Mesendoderm (in vitro differentiated cells): ENCODE measurements around the gene ERC2.

ENCODE experiments used
- DNase-seq: peaks from one replicate; pipeline ENCODE4 v3.0.0; 2013
- H2AK5ac ChIP-seq: 2 replicates; pipeline ENCODE4 v1.6.1; 2013; ENCODE audit warnings: low read length, inconsistent platforms
- H2BK120ac ChIP-seq: 2 replicates; pipeline ENCODE4 v1.6.1; 2013; ENCODE audit warnings: low read depth, mild to moderate bottlenecking, low read length, moderate library complexity, mixed read lengths
- H2BK15ac ChIP-seq: replicated peaks from 2 replicates; pipeline ENCODE4 v1.6.1; 2013; ENCODE audit warnings: low read depth, mild to moderate bottlenecking, moderate library complexity
- H2BK5ac ChIP-seq: 2 replicates; pipeline ENCODE4 v1.6.1; 2013; ENCODE audit warnings: low read length, inconsistent platforms
- H3K18ac ChIP-seq: 2 replicates; pipeline ENCODE4 v1.6.1; 2013; ENCODE audit warnings: mild to moderate bottlenecking, low read length, mixed read lengths
- H3K23ac ChIP-seq: one replicate; pipeline ENCODE4 v1.6.1; 2013; ENCODE audit warnings: low read length
- H3K27ac ChIP-seq: 2 replicates; pipeline ENCODE4 v1.5.1; 2013; ENCODE audit warnings: low read depth, mild to moderate bottlenecking, inconsistent platforms, low read length, moderate library complexity
- H3K27me3 ChIP-seq: 2 replicates; pipeline ENCODE4 v1.6.1; 2013; ENCODE audit warnings: low read length, control low read depth, mild to moderate bottlenecking, inconsistent platforms; ENCODE audit not compliant: insufficient read depth, poor library complexity
- H3K36me3 ChIP-seq: 2 replicates; pipeline ENCODE4 v1.6.1; 2013; ENCODE audit warnings: low read length, inconsistent platforms; ENCODE audit not compliant: control insufficient read depth, insufficient read depth
- H3K4ac ChIP-seq: one replicate; pipeline ENCODE4 v1.6.1; 2013; ENCODE audit warnings: low read depth, mild to moderate bottlenecking, low read length, moderate library complexity
- H3K4me1 ChIP-seq: 2 replicates; pipeline ENCODE4 v1.6.1; 2013; ENCODE audit warnings: low read depth, low read length, inconsistent platforms; ENCODE audit not compliant: control insufficient read depth
- H3K4me2 ChIP-seq: 2 replicates; pipeline ENCODE4 v1.6.1; 2013; ENCODE audit warnings: low read length
- H3K4me3 ChIP-seq: 2 replicates; pipeline ENCODE4 v1.5.1; 2013; ENCODE audit warnings: mild to moderate bottlenecking, low read length
- H3K56ac ChIP-seq: one replicate; pipeline ENCODE4 v1.6.1; 2013; ENCODE audit warnings: low read length
- H3K79me1 ChIP-seq: 2 replicates; pipeline ENCODE4 v1.6.1; 2013; ENCODE audit warnings: low read length, inconsistent platforms
- H3K79me2 ChIP-seq: 2 replicates; pipeline ENCODE4 v1.6.1; 2013; ENCODE audit warnings: mild to moderate bottlenecking, low read length; ENCODE audit not compliant: control insufficient read depth, insufficient read depth
- H3K9ac ChIP-seq: 2 replicates; pipeline ENCODE4 v1.6.1; 2013; ENCODE audit warnings: low read length, inconsistent platforms
- H4K5ac ChIP-seq: one replicate; pipeline ENCODE4 v1.6.1; 2013; ENCODE audit warnings: low read length
- H4K8ac ChIP-seq: one replicate; pipeline ENCODE4 v1.6.1; 2013; ENCODE audit warnings: low read depth, mild to moderate bottlenecking, control low read depth, low read length, moderate library complexity
- WGBS: extraction: QIAGEN DNeasy Blood & Tissue Kit; methylation state at CpG from one replicate; pipeline ENCODE4 v1.1.7; 2013; ENCODE audit warnings: low lambda C conversion rate, missing lambda C conversion rate; ENCODE audit not compliant: insufficient coverage; ENCODE audit errors: extremely low coverage; 5-methylcytosine and 5-hydroxymethylcytosine counted together

Gene ERC2

DNA sequence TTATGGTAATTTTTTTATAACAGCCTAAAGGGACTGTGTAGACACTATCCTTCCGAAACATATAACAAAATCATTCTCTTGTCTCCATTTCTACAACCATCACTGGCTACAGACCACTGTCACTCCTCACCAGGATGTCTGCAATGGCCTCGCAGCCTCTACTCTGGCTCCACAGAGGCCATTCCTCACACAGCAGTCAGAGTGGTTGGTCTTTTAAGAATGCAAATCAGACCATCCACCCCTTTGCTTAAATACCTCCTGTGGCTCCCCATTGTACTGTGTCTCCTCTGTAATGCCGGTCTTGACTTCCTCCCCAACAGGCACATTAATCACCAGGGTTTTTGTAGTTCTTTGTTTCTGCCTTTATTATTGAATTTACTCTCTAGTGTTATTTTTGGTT, 344.8 kb downstream of the ERC2 start:
- Histone ChIP-seq H3K79me1 (no peaks in the 10 kb centered on the region), H2AK5ac (no peak overlapping the region), H3K79me2 (no peaks in the 10 kb centered on the region), H2BK5ac (peak overlapping the region; percentile 41), H3K4me3 (no peak overlapping the region), H3K4ac (no peak overlapping the region), H4K5ac (no peak overlapping the region), H3K4me1 (peaks cover 14% of the 10 kb centered on the region), H2BK15ac (peak overlapping the region; percentile 39), H3K18ac (peak overlapping the region; percentile 94), H3K36me3 (no peaks in the 10 kb centered on the region), H4K8ac (no peak overlapping the region), H3K27ac (peak overlapping the region; percentile 72), H3K9ac (no peak overlapping the region), H3K56ac (no peak overlapping the region), H3K23ac (no peak overlapping the region), H2BK120ac (peak overlapping the region; percentile 91), H3K27me3 (no peaks in the 10 kb centered on the region), H3K4me2 (no peak overlapping the region)
- WGBS: no CpG with 5 or more reads among the region's 3 CpGs
- peak; percentile 94 for DNase-seq

DNA sequence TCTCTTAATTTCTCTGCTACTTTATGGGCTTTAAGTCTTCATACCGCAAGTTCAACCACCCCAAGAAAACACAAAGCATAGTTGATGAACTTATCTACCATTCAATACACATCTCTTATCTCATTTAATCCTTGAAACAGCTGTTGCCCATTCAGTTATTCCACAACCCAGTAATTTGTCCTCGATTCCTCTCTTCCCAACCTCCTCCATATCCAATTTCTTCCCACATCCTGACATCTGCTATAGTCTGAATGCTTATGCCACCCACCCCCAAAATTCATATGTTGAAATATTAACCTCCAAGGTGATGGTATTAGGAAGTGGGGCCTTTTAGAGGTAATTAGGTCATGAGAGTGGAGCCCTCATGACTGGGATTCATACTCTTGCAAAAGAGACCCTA, 345.4 kb downstream of the ERC2 start:
- Histone ChIP-seq H4K5ac (no peak overlapping the region), H3K4me2 (no peak overlapping the region), H2BK120ac (peak overlapping the region; percentile 91), H3K18ac (peak overlapping the region; percentile 94), H2BK15ac (peak overlapping the region; percentile 39), H3K56ac (peak overlapping the region; percentile 62), H2AK5ac (no peak overlapping the region), H3K27ac (peak overlapping the region; percentile 72), H3K79me2 (no peaks in the 10 kb centered on the region), H3K9ac (no peak overlapping the region), H3K4ac (no peak overlapping the region), H3K4me1 (peaks cover 14% of the 10 kb centered on the region), H3K79me1 (no peaks in the 10 kb centered on the region), H3K23ac (no peak overlapping the region), H4K8ac (no peak overlapping the region), H3K27me3 (no peaks in the 10 kb centered on the region), H2BK5ac (peak overlapping the region; percentile 41), H3K4me3 (no peak overlapping the region), H3K36me3 (no peaks in the 10 kb centered on the region)
- no CpG with 5 or more reads among the region's 2 CpGs for WGBS
- peak; percentile 89 for DNase-seq

DNA sequence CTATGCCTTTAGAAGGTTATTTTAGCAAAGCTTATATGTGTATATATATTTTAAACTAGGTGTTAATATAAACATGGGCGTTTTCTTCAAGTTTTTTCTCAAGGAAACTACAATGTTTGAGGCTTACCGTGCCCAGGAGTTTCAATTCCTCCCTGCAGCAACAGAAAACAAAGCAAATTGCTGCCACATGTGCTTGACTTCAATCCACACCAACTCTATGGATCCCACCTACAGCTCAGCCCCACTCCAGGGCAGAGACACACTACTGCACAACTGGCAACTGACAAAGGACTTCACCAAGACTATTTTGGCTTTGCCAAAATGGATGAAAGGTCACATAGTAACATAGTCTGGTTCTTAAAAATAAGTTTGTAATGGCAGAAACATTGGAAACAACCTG, 346.6 kb downstream of the ERC2 start:
- Histone ChIP-seq H3K27me3 (no peaks in the 10 kb centered on the region), H2AK5ac (peak overlapping the region; percentile 71), H4K5ac (no peak overlapping the region), H3K56ac (no peak overlapping the region), H3K79me2 (no peaks in the 10 kb centered on the region), H3K4me1 (peaks cover 21% of the 10 kb centered on the region), H3K4me2 (no peak overlapping the region), H3K27ac (no peak overlapping the region), H3K4me3 (no peak overlapping the region), H2BK5ac (peak overlapping the region; percentile 17), H3K23ac (no peak overlapping the region), H3K79me1 (no peaks in the 10 kb centered on the region), H3K36me3 (no peaks in the 10 kb centered on the region), H3K4ac (no peak overlapping the region), H2BK15ac (no peak overlapping the region), H3K9ac (no peak overlapping the region), H4K8ac (no peak overlapping the region), H3K18ac (peak overlapping the region; percentile 45), H2BK120ac (no peak overlapping the region)
- no peak for DNase-seq
- no CpG with 5 or more reads among the region's 2 CpGs for WGBS

DNA sequence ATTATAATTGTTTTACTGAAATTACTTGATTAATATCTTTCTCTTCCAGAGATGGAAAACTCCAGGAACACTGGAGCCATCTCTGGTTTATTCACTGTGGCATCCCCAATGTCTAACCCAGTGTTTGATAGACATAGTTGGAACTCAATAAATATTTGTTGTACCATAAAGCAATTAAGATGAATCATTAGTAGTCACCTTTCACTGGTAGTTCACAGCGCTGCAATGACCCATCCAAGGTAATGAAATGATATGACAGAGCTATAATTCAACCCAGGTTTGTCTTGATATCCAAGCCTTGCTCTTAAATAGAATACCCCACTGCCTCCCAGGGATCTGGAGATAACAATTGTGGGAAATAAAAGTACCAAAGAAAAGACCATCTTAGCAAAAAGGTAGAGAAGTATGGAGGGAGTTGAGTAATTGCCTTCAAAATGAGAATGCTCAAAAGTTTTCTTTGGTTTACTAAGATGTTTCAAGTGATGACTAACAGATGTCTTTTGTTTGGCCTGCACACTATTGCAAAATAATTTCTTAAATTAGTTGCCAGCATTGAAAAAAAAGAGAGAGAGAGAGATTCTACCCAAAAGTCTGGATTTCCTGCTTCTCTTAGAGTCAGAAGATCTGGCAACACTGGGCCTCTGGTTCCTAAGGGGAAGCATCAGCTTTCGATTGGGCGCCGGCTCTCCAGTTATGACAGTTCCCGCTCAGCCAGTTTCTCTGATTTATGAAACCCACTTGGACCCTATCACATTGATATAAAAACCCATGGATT, 348.5 kb downstream of the ERC2 start:
- Histone ChIP-seq H2BK120ac (no peak overlapping the region), H4K5ac (no peak overlapping the region), H3K79me1 (no peaks in the 10 kb centered on the region), H2BK15ac (no peak overlapping the region), H3K56ac (no peak overlapping the region), H2BK5ac (no peak overlapping the region), H3K23ac (no peak overlapping the region), H3K27ac (no peak overlapping the region), H3K9ac (no peak overlapping the region), H3K36me3 (no peaks in the 10 kb centered on the region), H2AK5ac (no peak overlapping the region), H3K4me1 (peaks cover 21% of the 10 kb centered on the region), H3K79me2 (no peaks in the 10 kb centered on the region), H3K4ac (no peak overlapping the region), H3K18ac (no peak overlapping the region), H4K8ac (no peak overlapping the region), H3K27me3 (no peaks in the 10 kb centered on the region), H3K4me2 (no peak overlapping the region), H3K4me3 (no peak overlapping the region)
- no CpG with 5 or more reads among the region's 5 CpGs for WGBS
- DNase-seq: no peak

DNA sequence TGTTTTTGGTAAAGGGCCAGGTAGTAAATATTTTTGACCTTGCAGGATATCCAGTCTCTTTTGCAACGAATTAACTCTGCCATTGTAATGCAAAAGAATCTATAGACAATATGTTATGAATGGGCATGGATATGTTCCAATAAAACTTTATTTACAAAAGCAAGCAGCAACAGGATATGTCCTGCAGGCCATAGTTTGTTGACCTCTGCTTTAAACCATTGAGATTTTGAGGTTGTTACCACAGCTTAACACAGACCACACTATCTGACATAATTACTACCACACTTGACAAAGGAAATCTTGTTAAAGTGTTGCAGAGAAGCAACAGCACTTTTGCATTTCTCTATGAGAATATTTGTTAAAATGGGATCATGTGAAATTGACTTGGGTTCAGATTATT, 349.3 kb downstream of the ERC2 start:
- H3K27me3 ChIP-seq: no peaks in the 10 kb centered on the region
- H2BK120ac ChIP-seq: no peak overlapping the region
- no peak overlapping the region for H3K23ac ChIP-seq
- H3K79me2 ChIP-seq: no peaks in the 10 kb centered on the region
- no peak overlapping the region for H3K4me2 ChIP-seq
- H3K9ac ChIP-seq: no peak overlapping the region
- no peak overlapping the region for H2BK5ac ChIP-seq
- DNase-seq: no peak
- H3K4me1 ChIP-seq: peaks cover 18% of the 10 kb centered on the region
- no peak overlapping the region for H3K4me3 ChIP-seq
- H3K56ac ChIP-seq: no peak overlapping the region
- no peak overlapping the region for H2AK5ac ChIP-seq
- WGBS: no CpG with 5 or more reads among the region's 1 CpG
- H3K79me1 ChIP-seq: no peaks in the 10 kb centered on the region
- H3K36me3 ChIP-seq: no peaks in the 10 kb centered on the region
- H3K27ac ChIP-seq: no peak overlapping the region
- no peak overlapping the region for H3K4ac ChIP-seq
- H2BK15ac ChIP-seq: no peak overlapping the region
- no peak overlapping the region for H4K5ac ChIP-seq
- no peak overlapping the region for H3K18ac ChIP-seq
- H4K8ac ChIP-seq: no peak overlapping the region

DNA sequence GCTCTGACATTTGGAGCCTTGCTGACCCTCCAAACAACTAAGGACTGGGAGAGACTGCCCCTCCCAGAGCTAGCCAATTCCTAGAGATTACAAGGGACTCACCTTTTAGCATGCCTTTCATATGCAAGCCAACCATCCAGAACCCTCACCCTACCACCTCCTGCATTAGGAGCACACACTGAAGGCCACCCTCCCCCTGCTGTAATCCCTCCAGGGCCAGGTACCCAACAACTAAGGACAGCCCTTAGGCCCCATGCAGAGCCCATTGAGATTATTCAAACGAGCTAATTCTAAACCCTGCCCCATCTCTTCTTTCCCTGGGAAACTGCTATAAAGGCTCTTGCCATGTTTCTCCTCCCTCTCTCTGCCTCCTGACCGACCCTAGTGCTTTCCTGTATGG, 352.6 kb downstream of the ERC2 start:
- H2BK5ac ChIP-seq: no peak overlapping the region
- H4K8ac ChIP-seq: no peak overlapping the region
- H4K5ac ChIP-seq: no peak overlapping the region
- H3K4me2 ChIP-seq: no peak overlapping the region
- H3K9ac ChIP-seq: no peak overlapping the region
- H3K79me1 ChIP-seq: no peaks in the 10 kb centered on the region
- H3K4ac ChIP-seq: no peak overlapping the region
- no peak overlapping the region for H2BK15ac ChIP-seq
- no peak overlapping the region for H3K27ac ChIP-seq
- no peak overlapping the region for H3K18ac ChIP-seq
- H2BK120ac ChIP-seq: no peak overlapping the region
- H3K27me3 ChIP-seq: no peaks in the 10 kb centered on the region
- H3K23ac ChIP-seq: no peak overlapping the region
- no CpG with 5 or more reads among the region's 2 CpGs for WGBS
- peak; percentile 88 for DNase-seq
- no peak overlapping the region for H3K56ac ChIP-seq
- H3K4me1 ChIP-seq: peaks cover 13% of the 10 kb centered on the region
- no peaks in the 10 kb centered on the region for H3K79me2 ChIP-seq
- H3K4me3 ChIP-seq: no peak overlapping the region
- no peak overlapping the region for H2AK5ac ChIP-seq
- no peaks in the 10 kb centered on the region for H3K36me3 ChIP-seq
